Measurements from ENCODE around the gene DIS3L2. TPM values are rescaled to one million over a fixed set of nuclear protein-coding genes. Genes with fewer than 3 reads are reported as not detected.
A peak's percentile ranks its signal among the peaks of the same experiment; 100 is the strongest.

DIS3L2 gene
- total RNA-seq, 1 donor from 2014 or later, result 20.6 TPM

DNA sequence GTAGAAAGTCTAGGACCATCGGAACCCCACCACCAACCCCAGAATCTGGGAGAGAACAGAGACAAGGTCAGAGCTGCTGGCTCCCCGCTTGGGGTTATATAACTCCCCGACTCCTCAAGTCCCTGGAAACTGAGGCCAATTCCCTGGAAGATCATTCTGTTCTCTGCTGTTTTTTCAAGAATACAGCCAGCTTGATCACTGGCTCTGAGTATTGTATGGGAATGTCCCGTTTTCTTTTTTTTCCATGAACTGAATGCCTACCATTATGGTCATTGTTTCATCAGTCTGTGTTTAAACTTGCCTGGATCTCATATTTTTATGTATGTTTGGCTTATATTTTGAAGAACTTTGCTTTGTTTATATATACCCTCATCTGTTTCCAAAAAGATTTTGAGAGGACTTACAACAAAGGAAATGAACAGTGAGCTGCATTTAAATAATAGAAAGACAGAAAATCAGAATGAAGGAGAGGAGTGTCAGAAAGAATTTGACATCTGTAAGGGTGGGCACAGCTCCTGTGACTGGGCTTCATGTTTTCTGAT, 327.0 kb downstream of the DIS3L2 start:
- Histone ChIP-seq H3K36me3 (peaks cover 0 to 7% of the 10 kb centered on the region in 2 donors), H3K4me3 (no peak overlapping the region), H3K27ac (no peak overlapping the region), H3K27me3 (no peaks in the 10 kb centered on the region), H3K4me1 (no peaks in the 10 kb centered on the region), H3K9me3 (no peaks in the 10 kb centered on the region)
- no peak for DNase-seq (ENCODE audit: low spot score in 2 of 2)
- TF ChIP-seq, protein P1, sequence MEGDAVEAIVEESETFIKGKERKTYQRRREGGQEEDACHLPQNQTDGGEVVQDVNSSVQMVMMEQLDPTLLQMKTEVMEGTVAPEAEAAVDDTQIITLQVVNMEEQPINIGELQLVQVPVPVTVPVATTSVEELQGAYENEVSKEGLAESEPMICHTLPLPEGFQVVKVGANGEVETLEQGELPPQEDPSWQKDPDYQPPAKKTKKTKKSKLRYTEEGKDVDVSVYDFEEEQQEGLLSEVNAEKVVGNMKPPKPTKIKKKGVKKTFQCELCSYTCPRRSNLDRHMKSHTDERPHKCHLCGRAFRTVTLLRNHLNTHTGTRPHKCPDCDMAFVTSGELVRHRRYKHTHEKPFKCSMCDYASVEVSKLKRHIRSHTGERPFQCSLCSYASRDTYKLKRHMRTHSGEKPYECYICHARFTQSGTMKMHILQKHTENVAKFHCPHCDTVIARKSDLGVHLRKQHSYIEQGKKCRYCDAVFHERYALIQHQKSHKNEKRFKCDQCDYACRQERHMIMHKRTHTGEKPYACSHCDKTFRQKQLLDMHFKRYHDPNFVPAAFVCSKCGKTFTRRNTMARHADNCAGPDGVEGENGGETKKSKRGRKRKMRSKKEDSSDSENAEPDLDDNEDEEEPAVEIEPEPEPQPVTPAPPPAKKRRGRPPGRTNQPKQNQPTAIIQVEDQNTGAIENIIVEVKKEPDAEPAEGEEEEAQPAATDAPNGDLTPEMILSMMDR (IDR thresholded peaks at IDR 0.05), result no peak
- intact Hi-C loops (cut with DNase I), result no loop called here

DNA sequence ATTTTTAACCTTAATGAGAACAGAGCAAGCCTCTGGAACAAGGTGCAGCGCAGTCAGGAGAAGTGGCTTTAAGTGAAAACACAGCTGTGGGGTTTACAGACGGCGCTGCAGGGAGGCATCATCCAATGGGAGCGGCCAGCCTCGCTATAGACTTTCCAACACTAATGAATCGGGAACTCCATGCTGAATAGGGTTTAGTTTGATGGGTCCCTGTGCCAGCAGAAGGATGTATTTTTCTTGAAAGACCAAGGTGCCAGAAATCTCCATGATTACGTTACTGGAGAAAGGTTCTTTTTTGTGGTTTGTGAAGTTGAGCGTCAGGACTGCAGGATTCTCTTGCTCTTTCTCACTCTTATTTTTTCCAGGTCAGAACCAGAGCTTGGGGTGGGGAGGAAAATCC, 329.2 kb downstream of the DIS3L2 start:
- Histone ChIP-seq H3K27me3 (no peaks in the 10 kb centered on the region), H3K27ac (no peak overlapping the region), H3K4me3 (no peak overlapping the region), H3K9me3 (no peaks in the 10 kb centered on the region), H3K4me1 (no peaks in the 10 kb centered on the region), H3K36me3 (peaks cover 0 to 7% of the 10 kb centered on the region in 2 donors)
- no peak for DNase-seq (ENCODE audit: low spot score in 2 of 2)
- intact Hi-C loops (cut with DNase I), result no loop called here
- TF ChIP-seq, protein P1 (IDR thresholded peaks at IDR 0.05), result no peak

DNA sequence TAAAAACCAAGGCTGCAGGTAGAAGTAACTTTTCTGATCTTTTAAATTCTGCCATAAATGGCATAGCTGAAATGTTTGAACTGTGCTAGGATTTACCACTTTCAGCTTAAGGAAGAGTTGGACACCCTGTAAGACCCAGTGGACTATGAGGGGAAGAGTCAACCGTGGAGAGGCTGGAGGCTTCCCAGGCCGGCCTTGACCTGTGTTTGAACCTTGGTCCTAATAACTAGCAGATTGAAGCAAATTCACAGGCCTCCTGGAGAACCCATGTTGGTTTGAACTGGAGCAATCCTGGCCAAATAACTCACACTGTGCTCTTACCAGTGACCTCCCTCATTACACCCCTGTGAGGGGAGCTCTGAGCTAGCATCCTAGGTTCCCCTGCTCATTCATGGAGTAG, 329.8 kb downstream of the DIS3L2 start:
- TF ChIP-seq, protein P1 (IDR thresholded peaks at IDR 0.05), result no peak
- peaks cover 0 to 7% of the 10 kb centered on the region in 2 donors for H3K36me3 ChIP-seq
- H3K4me1 ChIP-seq, result no peaks in the 10 kb centered on the region
- no peaks in the 10 kb centered on the region for H3K27me3 ChIP-seq
- no peak overlapping the region for H3K27ac ChIP-seq
- H3K4me3 ChIP-seq, result no peak overlapping the region
- intact Hi-C loops (cut with DNase I), result no loop called here
- no peak for DNase-seq (ENCODE audit: low spot score in 2 of 2)
- no peaks in the 10 kb centered on the region for H3K9me3 ChIP-seq

DNA sequence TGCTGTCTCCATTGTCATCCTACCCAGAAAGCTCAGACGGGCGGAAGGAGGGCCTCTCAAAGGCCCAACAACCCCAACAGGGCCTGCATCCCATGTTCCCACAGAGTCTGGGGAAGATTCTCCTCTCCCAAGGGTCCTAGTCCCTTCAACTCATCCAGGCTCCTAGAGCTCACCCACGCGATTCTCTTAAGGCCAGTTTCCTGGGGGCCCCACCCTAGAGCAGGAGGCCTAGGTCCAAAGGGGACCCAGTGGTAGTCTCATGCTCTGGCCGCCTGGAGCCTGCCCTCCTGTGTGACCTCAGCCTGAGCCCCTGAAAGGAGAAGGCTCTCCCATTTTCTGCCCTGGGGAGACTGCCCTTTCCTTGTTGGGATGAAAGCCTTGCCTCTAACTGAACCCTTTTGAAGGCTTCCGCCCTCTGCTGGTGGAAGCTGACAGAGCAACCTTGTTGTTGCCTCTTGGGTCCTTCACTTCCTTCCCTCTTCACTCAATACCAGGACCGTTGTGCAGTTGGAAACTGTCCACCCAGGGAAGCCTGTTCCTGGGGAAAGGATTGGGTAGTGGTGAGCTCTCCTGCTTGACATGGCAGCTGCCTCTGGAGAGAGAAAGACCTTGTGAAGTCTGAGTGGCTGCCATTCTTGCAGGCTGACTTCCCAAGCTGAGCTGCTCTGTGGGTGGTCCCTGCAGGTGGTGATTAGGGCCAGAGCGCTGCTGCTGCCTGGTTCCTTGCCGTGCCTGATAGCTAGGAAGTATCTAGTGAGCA, 331.1 kb downstream of the DIS3L2 start:
- no peaks in the 10 kb centered on the region for H3K27me3 ChIP-seq
- H3K27ac ChIP-seq, result no peak overlapping the region
- peaks cover 0 to 7% of the 10 kb centered on the region in 2 donors for H3K36me3 ChIP-seq
- intact Hi-C loops (cut with DNase I), result no loop called here
- no peaks in the 10 kb centered on the region for H3K9me3 ChIP-seq
- H3K4me1 ChIP-seq, result no peaks in the 10 kb centered on the region
- TF ChIP-seq, protein P1 (IDR thresholded peaks at IDR 0.05), result peak in 2 of 3 experiments; percentile 25 to 26
- H3K4me3 ChIP-seq, result no peak overlapping the region
- DNase-seq (ENCODE audit: low spot score in 2 of 2), result no peak

DNA sequence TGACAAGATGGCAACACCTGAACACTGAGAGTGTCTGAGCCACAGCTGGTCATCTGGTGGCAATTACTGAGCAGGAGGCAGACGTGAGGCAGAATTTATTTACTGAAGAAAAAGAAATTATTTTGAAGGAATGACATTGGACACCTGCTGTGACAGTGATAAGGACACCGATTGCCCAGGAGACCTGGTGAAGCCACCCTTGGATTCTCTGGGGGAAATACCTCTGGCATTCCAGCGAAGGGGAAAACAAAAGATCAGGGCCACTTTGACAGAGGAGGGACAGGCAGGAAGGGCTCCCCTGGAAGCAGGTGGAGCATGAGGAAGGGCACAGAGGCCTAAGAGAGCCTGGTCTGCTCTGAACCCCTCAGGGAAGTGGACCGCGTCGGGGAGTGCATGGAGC, 331.7 kb downstream of the DIS3L2 start:
- Histone ChIP-seq H3K9me3 (no peaks in the 10 kb centered on the region), H3K36me3 (peaks cover 0 to 7% of the 10 kb centered on the region in 2 donors), H3K27me3 (no peaks in the 10 kb centered on the region), H3K4me3 (no peak overlapping the region), H3K4me1 (no peaks in the 10 kb centered on the region), H3K27ac (no peak overlapping the region)
- intact Hi-C loops (cut with DNase I), result no loop called here
- DNase-seq (ENCODE audit: low spot score in 2 of 2), result no peak
- TF ChIP-seq, protein P1 (IDR thresholded peaks at IDR 0.05), result no peak

Measured in ascending aorta (tissue), 2 donors.